Smooth muscle cell (in vitro differentiated cells): ENCODE results near the gene SLC26A1. TPM values are rescaled to one million over a fixed set of nuclear protein-coding genes. Genes with fewer than 3 reads are reported as not detected.

Source experiments
- DNase-seq: peaks from one replicate; lab custom pipeline; 2025; ENCODE audit not compliant: unreplicated experiment; lab: John Stamatoyannopoulos, UW
- H2AFZ ChIP-seq: fragments of 200-600 bp; sonication (generic); 2 replicates; pipeline ENCODE4 v1.6.0; 2016; ENCODE audit warnings: antibody characterized with exemption, low read depth, mild to moderate bottlenecking
- H3F3A ChIP-seq: fragments of 200-600 bp; sonication (generic); 2 replicates; pipeline ENCODE4 v1.6.0; 2017; ENCODE audit warnings: antibody characterized with exemption, low read depth
- H3K27ac ChIP-seq: fragments of 200-600 bp; sonication (generic); 2 replicates; pipeline ENCODE4 v1.5.1; 2016; ENCODE audit warnings: low read depth, mild to moderate bottlenecking
- H3K27me3 ChIP-seq: fragments of 200-600 bp; sonication (generic); 2 replicates; pipeline ENCODE4 v1.6.1; 2016; ENCODE audit warnings: low read depth, mild to moderate bottlenecking
- H3K36me3 ChIP-seq: fragments of 200-600 bp; sonication (generic); 2 replicates; pipeline ENCODE4 v1.5.1; 2016; ENCODE audit warnings: low read depth
- H3K4me1 ChIP-seq: fragments of 200-600 bp; sonication (generic); 2 replicates; pipeline ENCODE4 v1.5.1; 2016; ENCODE audit warnings: low read depth
- H3K4me2 ChIP-seq: fragments of 200-600 bp; sonication (generic); 2 replicates; pipeline ENCODE4 v1.6.0; 2016; ENCODE audit warnings: mild to moderate bottlenecking
- H3K4me3 ChIP-seq: fragments of 200-600 bp; sonication (generic); 2 replicates; pipeline ENCODE4 v1.5.1; 2016; ENCODE audit warnings: mild to moderate bottlenecking
- H3K79me2 ChIP-seq: fragments of 200-600 bp; sonication (generic); 2 replicates; pipeline ENCODE4 v1.6.0; 2016; ENCODE audit warnings: low read depth, mild to moderate bottlenecking
- H3K9ac ChIP-seq: fragments of 200-600 bp; sonication (generic); 2 replicates; pipeline ENCODE4 v1.6.0; 2016; ENCODE audit warnings: low read depth
- H3K9me3 ChIP-seq: fragments of 200-600 bp; sonication (generic); replicated peaks from 2 replicates; pipeline ENCODE4 v1.5.1; 2016; ENCODE audit warnings: low read depth
- H4K20me1 ChIP-seq: fragments of 200-600 bp; sonication (generic); 2 replicates; pipeline ENCODE4 v1.6.0; 2016; ENCODE audit warnings: low read depth
- CTCF ChIP-seq: fragments of 200-600 bp; sonication (generic); IDR thresholded peaks from 2 replicates; pipeline ENCODE4 v1.5.1; 2017; ENCODE audit warnings: borderline replicate concordance, mild to moderate bottlenecking, antibody characterized with exemption; ENCODE audit not compliant: insufficient read depth, poor library complexity, severe bottlenecking
- WGBS: methylation state at CpG from one replicate; pipeline ENCODE4 v1.1.7; 2016; ENCODE audit warnings: low lambda C conversion rate; 5-methylcytosine and 5-hydroxymethylcytosine counted together
- polyA plus RNA-seq: library from polyadenylated mRNA; unstranded; fragments of >200 nt; fragmentation: Nextera tagmentation; extraction: Ambion mirVana; gene quantifications from 2 replicates; pipeline ENCODE4 v1.2.1, GENCODE V29; 2016
- total RNA-seq: library from RNA; depleted of rRNA; stranded (reverse); fragments of >200 nt; gene quantifications from 2 replicates; pipeline ENCODE4 v1.2.3, GENCODE V29; 2014

The SLC26A1 gene
- total and polyA plus RNA-seq, 2 experiments from 2014 or later = 0.67 to 1.7 TPM

- no peak for DNase-seq
- no peak overlapping the region for H3K27ac ChIP-seq
- H3K9ac ChIP-seq = no peak overlapping the region
- peaks cover 8% of the 10 kb centered on the region for H3K4me1 ChIP-seq
- no peaks in the 10 kb centered on the region for H3K9me3 ChIP-seq
- no peak overlapping the region for H3K4me3 ChIP-seq
- peaks cover 8% of the 10 kb centered on the region for H4K20me1 ChIP-seq
- H3K27me3 ChIP-seq = peaks cover 66% of the 10 kb centered on the region
- H3K79me2 ChIP-seq = no peaks in the 10 kb centered on the region
- no peak overlapping the region for H2AFZ ChIP-seq
- H3K4me2 ChIP-seq = no peak overlapping the region
- TF ChIP-seq CTCF = no peak
- H3F3A ChIP-seq = peaks cover 9% of the 10 kb centered on the region
- no peaks in the 10 kb centered on the region for H3K36me3 ChIP-seq
- WGBS = 90% methylated on average over 5 of the region's 5 CpGs
These were observed 13.7 kb upstream of the SLC26A1 start for GRCh38 chr4:1006856-1007255.

GRCh38 chr4:1004557-1005485 is 11.6 kb upstream of the SLC26A1 start:
- Histone ChIP-seq H3F3A (no peaks in the 10 kb centered on the region), H3K27ac (no peak overlapping the region), H2AFZ (no peak overlapping the region), H3K27me3 (peaks cover 86% of the 10 kb centered on the region), H3K9me3 (no peaks in the 10 kb centered on the region), H4K20me1 (no peaks in the 10 kb centered on the region), H3K4me3 (no peak overlapping the region), H3K4me1 (peaks cover 4% of the 10 kb centered on the region), H3K79me2 (no peaks in the 10 kb centered on the region), H3K9ac (no peak overlapping the region), H3K36me3 (no peaks in the 10 kb centered on the region), H3K4me2 (no peak overlapping the region)
- TF ChIP-seq CTCF = no peak
- WGBS = 90% methylated on average over 24 of the region's 25 CpGs
- DNase-seq = no peak

- Histone ChIP-seq H3K36me3 (no peaks in the 10 kb centered on the region), H3F3A (no peaks in the 10 kb centered on the region), H3K27me3 (peaks cover 87% of the 10 kb centered on the region), H3K9me3 (no peaks in the 10 kb centered on the region), H4K20me1 (no peaks in the 10 kb centered on the region), H2AFZ (no peak overlapping the region), H3K27ac (no peak overlapping the region), H3K4me3 (no peak overlapping the region), H3K79me2 (no peaks in the 10 kb centered on the region), H3K4me2 (no peak overlapping the region), H3K9ac (no peak overlapping the region), H3K4me1 (peaks cover 1% of the 10 kb centered on the region)
- 93% methylated on average over 9 of the region's 13 CpGs for WGBS
- no peak for TF ChIP-seq CTCF
- no peak for DNase-seq
These were observed 10.8 kb upstream of the SLC26A1 start for GRCh38 chr4:1004071-1004418.
